Activated CD4-positive, alpha-beta T cell treated with anti-CD3 and anti-CD28 coated beads for 48 hours (primary cell): ENCODE data around the gene ASB2.

Experiments used
- DNase-seq: peaks from one replicate; pipeline ENCODE4 v3.0.0-alpha.2; 2020

ASB2 gene

GRCh38 chr14:93945070-93945399 lies 31.3 kb downstream of the ASB2 start:
- no peak for DNase-seq

- DNase-seq, result no peak
Observed at GRCh38 chr14:93944348-93945069, 31.9 kb downstream of the ASB2 start.

DNA sequence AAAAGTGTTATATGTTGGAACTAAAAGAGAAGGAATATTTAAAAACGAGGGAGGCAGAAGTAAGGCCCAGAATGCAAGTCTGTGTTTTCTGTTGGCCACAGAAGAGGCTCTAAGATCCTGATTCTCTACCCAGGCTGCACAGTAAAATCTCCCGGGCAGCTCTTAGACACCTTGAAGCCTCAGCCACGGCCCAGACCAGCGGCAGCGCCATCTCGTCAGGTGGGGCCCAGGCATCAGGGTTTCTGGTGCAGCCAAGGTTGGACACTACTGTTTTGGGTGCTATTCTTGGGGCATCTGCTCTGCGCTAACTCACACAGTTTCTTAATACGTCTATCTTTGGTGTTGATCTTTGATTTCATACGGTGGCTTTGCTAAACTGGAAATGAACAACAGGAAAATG lies 32.4 kb downstream of the ASB2 start:
- no peak for DNase-seq

DNA sequence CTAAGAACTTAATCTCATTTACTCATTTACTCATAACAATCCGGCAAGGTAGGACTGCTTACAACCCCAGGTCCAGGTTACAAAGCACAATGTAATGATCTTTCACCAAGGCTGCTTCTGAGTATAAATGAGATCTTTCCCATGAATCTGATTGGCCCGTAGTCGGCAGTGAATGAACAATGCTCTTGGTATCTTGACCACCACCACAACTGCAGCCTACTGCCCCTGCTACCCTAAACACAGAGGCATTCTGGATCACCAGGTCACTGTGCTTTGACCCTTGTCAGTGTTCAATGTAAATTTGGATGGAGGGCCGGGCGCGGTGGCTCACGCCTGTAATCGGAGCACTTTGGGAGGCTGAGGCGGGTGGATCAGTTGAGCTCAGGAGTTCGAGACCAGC lies 33.3 kb downstream of the ASB2 start:
- no peak for DNase-seq

DNA sequence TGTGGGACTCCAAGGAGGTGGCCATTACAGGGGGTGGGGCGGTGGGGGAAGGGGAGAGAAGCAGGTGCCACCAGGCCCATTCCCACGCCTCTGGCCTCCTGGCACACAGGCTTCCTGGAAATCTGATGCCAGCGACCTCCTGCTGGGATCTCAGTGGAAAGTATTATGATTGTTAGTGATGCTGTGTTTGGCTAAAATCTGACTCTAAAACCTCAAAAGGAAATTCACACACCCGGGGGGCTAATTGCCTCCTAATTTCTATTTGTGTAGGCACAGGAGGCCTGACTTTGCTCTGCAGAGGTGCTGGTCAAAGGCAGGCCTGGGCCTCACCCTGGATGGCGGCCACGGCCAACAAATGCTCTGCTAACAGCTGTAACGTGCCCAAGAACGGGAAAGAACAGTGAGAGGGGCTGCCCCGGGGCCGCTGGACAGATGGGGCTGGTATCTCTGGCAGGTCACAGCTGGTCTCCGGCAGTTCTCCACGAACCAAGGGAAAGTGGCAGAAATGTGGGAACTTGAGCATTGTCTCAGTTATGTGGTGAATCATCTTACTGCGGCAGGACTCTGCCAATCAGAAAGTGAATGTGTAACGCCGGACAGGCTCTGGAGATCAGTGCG lies 35.0 kb downstream of the ASB2 start:
- DNase-seq, result no peak

DNA sequence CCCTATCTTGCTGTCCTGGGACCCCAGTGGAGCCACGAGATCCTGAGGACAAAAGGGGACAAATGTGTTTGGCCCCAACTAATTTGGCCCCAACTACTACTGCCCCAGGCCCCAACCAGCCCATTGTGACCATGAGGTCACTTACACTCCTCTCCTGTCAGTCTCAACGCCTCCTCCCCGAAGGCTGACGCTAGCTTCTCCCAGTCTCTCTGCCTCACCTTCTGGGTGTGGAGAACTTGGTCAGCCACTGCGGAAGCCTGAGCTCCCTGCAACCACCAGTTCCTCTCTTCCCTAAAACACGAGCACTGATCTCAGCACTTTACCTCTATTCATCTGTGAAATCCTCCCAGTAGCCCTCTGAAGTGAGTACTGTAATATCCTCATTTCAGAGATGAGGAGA lies 35.9 kb downstream of the ASB2 start:
- DNase-seq, result no peak

- DNase-seq, result peak; percentile 95
Observed at GRCh38 chr14:93939304-93940229, 36.8 kb downstream of the ASB2 start.

DNA sequence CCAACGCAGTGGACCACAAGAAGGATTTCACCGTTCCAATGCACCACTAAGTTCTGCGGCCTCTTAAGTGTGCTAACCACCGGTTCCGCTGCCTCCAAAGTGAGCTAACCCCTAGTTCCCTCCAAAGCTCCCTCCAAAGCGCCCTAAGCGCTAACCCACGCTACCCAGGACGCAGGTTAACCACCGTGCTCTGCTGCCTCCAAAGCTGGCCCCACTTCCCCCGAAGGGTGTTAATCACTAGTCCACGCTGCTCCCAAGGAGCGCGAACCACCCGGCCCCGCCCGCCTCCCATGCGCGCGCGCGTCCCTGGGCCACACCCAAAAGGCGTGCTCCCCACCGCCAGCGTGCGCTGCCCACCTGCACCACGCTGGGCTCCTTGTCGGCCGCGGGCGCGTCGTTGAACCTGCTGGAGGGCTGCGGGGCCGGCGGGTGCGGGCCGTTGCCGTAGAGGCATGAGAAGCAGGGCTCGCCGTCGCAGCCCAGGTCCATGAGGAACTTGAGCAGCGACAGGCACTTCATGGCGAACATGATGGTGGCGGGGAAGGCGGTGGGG lies 37.5 kb downstream of the ASB2 start:
- DNase-seq, result no peak

- DNase-seq, result no peak
Observed at GRCh38 chr14:93937519-93937918, 38.9 kb downstream of the ASB2 start.

GRCh38 chr14:93936926-93937325 lies 39.4 kb downstream of the ASB2 start:
- no peak for DNase-seq

- DNase-seq, result no peak
Observed at GRCh38 chr14:93936245-93936644, 40.1 kb downstream of the ASB2 start.

- no peak for DNase-seq
Observed at GRCh38 chr14:93935213-93935612, 41.2 kb downstream of the ASB2 start.

GRCh38 chr14:93932642-93933041 lies 43.7 kb downstream of the ASB2 start:
- no peak for DNase-seq

DNA sequence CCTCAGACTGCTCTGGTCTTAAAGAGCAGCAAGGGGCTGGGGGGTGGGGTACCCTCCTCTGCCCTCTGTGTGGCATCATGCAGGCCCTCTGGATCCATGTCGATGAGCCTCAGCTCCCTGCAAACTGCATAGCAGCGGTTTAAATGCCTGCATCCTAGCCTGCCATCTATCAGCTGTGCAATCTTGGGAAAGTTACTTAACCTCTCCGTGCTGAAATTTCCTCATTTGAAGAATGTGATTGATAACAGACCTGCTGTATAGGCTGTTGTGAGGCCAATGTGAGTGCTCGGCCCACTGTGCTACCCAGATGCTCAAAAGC lies 45.4 kb downstream of the ASB2 start:
- no peak for DNase-seq

DNA sequence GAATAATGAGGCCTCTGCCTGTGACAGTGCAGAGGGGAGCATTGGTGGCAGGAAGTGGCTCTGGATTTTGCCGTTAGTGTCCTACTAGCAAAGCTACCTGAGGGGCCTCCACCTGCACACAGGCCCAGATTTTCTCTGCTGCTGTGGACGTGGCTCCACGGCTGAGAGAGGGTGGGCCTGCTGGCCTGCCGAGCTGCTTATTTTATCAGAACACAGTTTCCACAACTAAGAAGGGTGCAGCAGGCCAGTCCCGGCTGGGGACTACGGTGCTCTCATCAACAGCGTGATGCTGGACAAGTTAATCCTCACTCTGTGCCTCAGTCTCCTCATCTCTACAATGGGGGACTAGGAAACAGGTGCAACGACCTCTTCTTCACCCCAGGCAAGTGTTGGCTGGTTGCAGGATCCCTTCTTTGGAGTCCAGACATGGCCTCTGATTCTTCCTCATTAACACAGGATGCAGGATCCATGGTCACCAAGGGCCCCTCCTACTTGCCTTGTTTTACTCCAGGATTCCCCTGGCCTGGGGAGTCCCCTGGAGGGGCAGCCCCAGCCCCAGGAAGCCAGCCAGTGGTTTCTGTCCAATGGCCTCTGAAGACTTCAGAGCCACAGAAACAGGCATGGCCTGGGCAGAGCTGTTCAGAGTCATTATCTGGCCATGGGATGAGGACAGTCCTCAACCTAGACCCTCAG lies 45.9 kb downstream of the ASB2 start:
- DNase-seq, result no peak

DNA sequence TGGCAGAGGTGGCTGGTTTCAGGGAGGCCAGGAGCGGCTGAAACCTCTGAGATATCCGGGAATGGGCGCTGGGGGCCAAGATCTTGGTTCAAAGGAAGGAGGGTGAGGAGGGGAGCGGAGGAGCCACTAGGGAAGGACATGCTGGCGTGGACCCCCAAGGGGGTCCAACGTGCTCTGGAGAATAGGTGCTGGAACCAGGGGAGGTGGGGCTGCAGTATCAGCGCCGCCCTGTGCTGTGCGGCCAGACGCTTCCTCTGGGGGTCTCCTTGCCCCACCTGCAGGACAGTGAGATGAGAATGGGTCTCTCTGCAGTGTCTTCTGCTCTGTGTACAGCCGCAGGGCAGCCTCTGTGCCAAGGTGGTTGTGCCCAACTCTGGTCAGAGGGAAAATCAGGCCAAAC lies 46.7 kb downstream of the ASB2 start:
- no peak for DNase-seq

DNA sequence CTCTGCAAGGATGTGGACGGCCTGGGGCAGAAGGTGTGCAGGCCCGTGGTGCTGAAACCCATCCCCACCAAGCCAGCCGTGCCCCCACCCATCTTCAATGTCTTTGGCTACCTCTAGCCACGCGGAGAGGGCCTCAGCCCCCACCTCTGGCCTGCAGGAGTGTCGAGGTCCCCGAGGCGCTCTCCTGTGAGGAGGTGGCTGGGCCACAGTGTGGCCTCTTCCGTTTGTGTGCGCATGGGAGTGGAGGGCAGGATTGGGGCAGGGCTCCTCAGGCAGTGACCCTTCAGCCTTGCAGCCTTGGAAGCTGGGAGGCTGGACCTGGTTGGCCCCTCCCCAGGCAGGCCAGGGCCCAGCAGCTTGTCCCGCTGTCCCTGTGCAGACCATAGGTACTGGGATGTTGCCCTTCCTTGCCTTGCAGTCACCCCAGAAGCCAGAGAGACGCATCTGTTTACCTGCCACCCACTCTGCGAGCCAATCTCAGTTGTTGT lies 47.3 kb downstream of the ASB2 start:
- DNase-seq, result no peak

- no peak for DNase-seq
Observed at GRCh38 chr14:93928184-93929047, 48.0 kb downstream of the ASB2 start.

DNA sequence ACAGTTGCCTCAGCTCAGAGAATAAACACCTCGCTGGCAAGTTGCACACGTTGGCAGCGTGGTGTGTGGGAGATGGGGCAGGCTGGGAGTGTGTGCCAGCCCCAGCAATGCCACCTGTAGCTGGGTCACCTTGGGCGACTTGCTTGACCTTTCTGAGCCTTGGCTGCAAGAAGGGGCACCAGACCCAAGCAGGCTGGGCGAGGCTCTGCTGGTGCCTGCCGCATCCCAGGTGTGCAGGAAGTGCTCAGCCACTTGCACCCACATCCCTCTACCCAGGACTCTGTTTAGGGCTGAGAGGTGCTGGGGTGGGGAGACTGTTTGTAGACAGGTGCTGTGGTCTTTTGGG lies 48.6 kb downstream of the ASB2 start:
- DNase-seq, result no peak

GRCh38 chr14:93926873-93927799 lies 49.2 kb downstream of the ASB2 start, which contains the start of gene FAM181A:
Gene FAM181A (plus strand): TSS chr14:93927344. CDS start chr14:93928286, 942 bp downstream.
- DNase-seq, result no peak
